ENCODE results near the gene PIAS4. TPM values are rescaled to one million over a fixed set of nuclear protein-coding genes. Genes with fewer than 3 reads are reported as not detected.

PIAS4 gene
- total and polyA plus RNA-seq, 9 of the 15 experiments (the other 6 are each of a cell fraction or from before 2014, with no cell fraction given) = 0.27 to 34.9 (median 14.4) TPM

DNA sequence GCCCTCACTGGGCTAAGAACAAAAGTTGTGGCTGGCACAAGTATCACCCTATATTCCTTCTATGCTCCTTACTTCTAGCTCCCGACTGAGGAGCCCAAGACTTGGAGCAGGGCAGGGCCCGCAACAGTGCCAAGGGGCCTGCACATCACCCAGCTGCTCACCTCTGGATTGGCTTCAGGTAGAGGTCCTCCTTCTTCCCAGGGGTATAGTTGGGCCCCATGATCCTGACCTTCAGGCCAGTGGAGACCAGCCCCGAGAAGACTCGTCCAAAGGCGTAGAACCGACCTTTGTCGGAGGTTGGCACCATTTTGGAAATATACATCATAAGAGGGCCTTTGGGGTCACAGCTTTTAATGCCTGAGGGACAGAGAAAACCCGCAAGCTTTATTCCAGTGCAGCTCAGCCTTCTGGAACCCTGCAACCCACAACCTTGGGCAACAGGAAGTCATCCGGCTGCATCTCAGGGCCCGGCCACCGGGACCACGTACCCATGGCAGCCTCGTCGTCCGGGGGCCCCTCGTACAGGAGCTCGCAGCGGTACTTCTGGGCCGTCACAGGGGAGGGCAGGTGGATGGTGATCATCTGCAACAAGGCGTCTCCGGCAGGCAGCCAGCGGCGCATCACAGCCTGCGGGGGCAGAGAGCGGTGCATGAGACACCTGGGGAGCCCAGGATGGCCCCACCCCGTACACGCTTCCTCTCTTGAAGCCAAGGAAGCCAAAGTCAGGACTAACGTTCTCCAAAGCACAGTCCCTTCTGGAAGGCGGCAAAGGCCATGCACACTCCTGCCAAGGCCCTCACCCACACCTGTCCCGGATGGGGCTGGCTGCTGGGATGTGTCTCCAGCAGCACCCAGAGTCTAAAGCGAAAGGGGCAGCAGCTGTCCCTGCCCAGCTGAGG, 26.9 kb upstream of the PIAS4 start (continued):
- TF ChIP-seq, protein P1, sequence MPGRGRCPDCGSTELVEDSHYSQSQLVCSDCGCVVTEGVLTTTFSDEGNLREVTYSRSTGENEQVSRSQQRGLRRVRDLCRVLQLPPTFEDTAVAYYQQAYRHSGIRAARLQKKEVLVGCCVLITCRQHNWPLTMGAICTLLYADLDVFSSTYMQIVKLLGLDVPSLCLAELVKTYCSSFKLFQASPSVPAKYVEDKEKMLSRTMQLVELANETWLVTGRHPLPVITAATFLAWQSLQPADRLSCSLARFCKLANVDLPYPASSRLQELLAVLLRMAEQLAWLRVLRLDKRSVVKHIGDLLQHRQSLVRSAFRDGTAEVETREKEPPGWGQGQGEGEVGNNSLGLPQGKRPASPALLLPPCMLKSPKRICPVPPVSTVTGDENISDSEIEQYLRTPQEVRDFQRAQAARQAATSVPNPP (IDR thresholded peaks at IDR 0.05; ENCODE audit: borderline replicate concordance, insufficient read depth, insufficient read length) = no peak
- TF ChIP-seq RBM22 (IDR thresholded peaks at IDR 0.05; ENCODE audit: low read depth, low read length, poor library complexity, severe bottlenecking) (peak; percentile 86), TEAD1 (CRISPR knock-in tag; IDR thresholded peaks at IDR 0.05) (no peak), ZBED1 (IDR thresholded peaks at IDR 0.05) (no peak), FIP1L1 (IDR thresholded peaks at IDR 0.05; ENCODE audit: low read depth, low read length, poor library complexity, severe bottlenecking) (no peak), KAT7 (CRISPR knock-in tag; IDR thresholded peaks at IDR 0.05; ENCODE audit: borderline replicate concordance) (no peak), ETV6 (IDR thresholded peaks at IDR 0.05; ENCODE audit: borderline replicate concordance in 1 of 2, low read depth in 2 of 2, low read length in 1 of 2) (no peak), ETV6 (CRISPR knock-in tag; IDR thresholded peaks at IDR 0.05; ENCODE audit: borderline replicate concordance) (0 out of 2 replicates have a peak, but pooled peaks have one; percentile 20)
- TF ChIP-seq, protein P2, sequence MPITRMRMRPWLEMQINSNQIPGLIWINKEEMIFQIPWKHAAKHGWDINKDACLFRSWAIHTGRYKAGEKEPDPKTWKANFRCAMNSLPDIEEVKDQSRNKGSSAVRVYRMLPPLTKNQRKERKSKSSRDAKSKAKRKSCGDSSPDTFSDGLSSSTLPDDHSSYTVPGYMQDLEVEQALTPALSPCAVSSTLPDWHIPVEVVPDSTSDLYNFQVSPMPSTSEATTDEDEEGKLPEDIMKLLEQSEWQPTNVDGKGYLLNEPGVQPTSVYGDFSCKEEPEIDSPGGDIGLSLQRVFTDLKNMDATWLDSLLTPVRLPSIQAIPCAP (CRISPR knock-in tag; IDR thresholded peaks at IDR 0.05; ENCODE audit: borderline replicate concordance) = 0 out of 2 replicates have a peak, but pooled peaks have one; percentile 15
